GM18502 (cell line): ENCODE measurements around the gene CAMSAP1.

Experiments
- ATAC-seq: cut with Tn5 transposase; IDR thresholded peaks from one replicate; pipeline ENCODE4 v1.9.1; 2021; ENCODE audit warnings: mild to moderate bottlenecking; ENCODE audit not compliant: unreplicated experiment, poor library complexity

The CAMSAP1 gene

GRCh38 chr9:135780626-135781025 is 126.7 kb downstream of the CAMSAP1 start:
- no peak for ATAC-seq

GRCh38 chr9:135780086-135780485 is 127.3 kb downstream of the CAMSAP1 start:
- no peak for ATAC-seq

GRCh38 chr9:135779571-135779970 is 127.8 kb downstream of the CAMSAP1 start:
- ATAC-seq = no peak

GRCh38 chr9:135778421-135778820 is 128.9 kb downstream of the CAMSAP1 start:
- ATAC-seq = no peak

GRCh38 chr9:135777623-135778177 is 129.6 kb downstream of the CAMSAP1 start:
- ATAC-seq = no peak

GRCh38 chr9:135776893-135777622 is 130.3 kb downstream of the CAMSAP1 start:
- no peak for ATAC-seq

- ATAC-seq = no peak
Observed at GRCh38 chr9:135775911-135776310, 131.4 kb downstream of the CAMSAP1 start.

- no peak for ATAC-seq
Observed at GRCh38 chr9:135774794-135775525, 132.4 kb downstream of the CAMSAP1 start.

- no peak for ATAC-seq
Observed at GRCh38 chr9:135774239-135774747, 133.1 kb downstream of the CAMSAP1 start.

- ATAC-seq = no peak
Observed at GRCh38 chr9:135773530-135774238, 133.7 kb downstream of the CAMSAP1 start.

- no peak for ATAC-seq
Observed at GRCh38 chr9:135772702-135773493, 134.4 kb downstream of the CAMSAP1 start.

GRCh38 chr9:135772056-135772646 is 135.2 kb downstream of the CAMSAP1 start:
- no peak for ATAC-seq

- ATAC-seq = no peak
Observed at GRCh38 chr9:135771401-135772051, 135.8 kb downstream of the CAMSAP1 start.

GRCh38 chr9:135770771-135771170 is 136.6 kb downstream of the CAMSAP1 start:
- no peak for ATAC-seq

- ATAC-seq = no peak
Observed at GRCh38 chr9:135770203-135770535, 137.2 kb downstream of the CAMSAP1 start.

- no peak for ATAC-seq
Observed at GRCh38 chr9:135769489-135770202, 137.7 kb downstream of the CAMSAP1 start.

GRCh38 chr9:135768516-135769218 is 138.7 kb downstream of the CAMSAP1 start:
- no peak for ATAC-seq

GRCh38 chr9:135766707-135767106 is 140.6 kb downstream of the CAMSAP1 start:
- ATAC-seq = no peak
